Ovary (tissue), 9 donors: ENCODE results near the gene ELFN1. TPM values are rescaled to one million over a fixed set of nuclear protein-coding genes. Genes with fewer than 3 reads are reported as not detected.

Experiments used
- DNase-seq, 5 donors: peaks; one replicate each; pipeline ENCODE4 v3.0.0-alpha.2; 2019 to 2020
- H3K27ac ChIP-seq, 2 donors: fragments of 200-600 bp; one replicate each; pipeline versions ENCODE4 v1.5.1 to v1.8.0; 2019 to 2022
- H3K27me3 ChIP-seq: fragments of 200-600 bp; one replicate; pipeline ENCODE4 v1.8.0; 2022
- H3K36me3 ChIP-seq: fragments of 200-600 bp; sonication (generic); one replicate; pipeline ENCODE4 v1.5.1; 2019
- H3K4me1 ChIP-seq: one replicate; pipeline ENCODE4 v1.8.1; 2013; ENCODE audit warnings: mild to moderate bottlenecking, moderate library complexity; ENCODE audit not compliant: insufficient read depth
- H3K4me3 ChIP-seq: fragments of 200-600 bp; sonication (generic); one replicate; pipeline ENCODE4 v1.5.1; 2017
- H3K9me3 ChIP-seq, 2 donors: fragments of 200-600 bp in 1 of 2; sonication (generic) in 1 of 2; one replicate each; pipeline versions ENCODE4 v1.5.1 to v1.8.1; 2013 to 2019; ENCODE audit warnings: mild to moderate bottlenecking in 1 of 2, moderate library complexity in 1 of 2
- CTCF ChIP-seq, 3 donors: fragments of 450-650 bp in 2 of 3; fragments of 200-600 bp in 1 of 3; IDR thresholded peaks; one replicate each; pipeline versions ENCODE4 v1.5.1 to v1.8.0; 2016 to 2022; ENCODE audit warnings: antibody characterized with exemption in 3 of 3, mild to moderate bottlenecking in 1 of 3
- EP300 ChIP-seq: sonication (generic); formaldehyde crosslinking; IDR thresholded peaks from one replicate; pipeline ENCODE4 v1.6.1; 2017; ENCODE audit warnings: antibody characterized with exemption
- POLR2A ChIP-seq: fragments of 450-650 bp; IDR thresholded peaks from one replicate; pipeline ENCODE4 v1.6.1; 2017; ENCODE audit warnings: antibody characterized with exemption, mild to moderate bottlenecking, moderate library complexity
- WGBS, 3 donors: extraction: QIAGEN DNeasy Blood & Tissue Kit in 1 of 3; methylation state at CpG; one replicate each; pipeline versions ENCODE4 v1.1.5 to v1.1.7; 2013 to 2017; 5-methylcytosine and 5-hydroxymethylcytosine counted together
- intact Hi-C, 4 donors: fragments of 100-400 bp; cut with DNase I; formaldehyde crosslinking; loops; one replicate each; pipeline versions ENCODE4 v1.11.0 to v1.15.1; 2022 to 2023
- polyA plus RNA-seq, 2 donors: library from polyadenylated mRNA; stranded (reverse); fragments of 200-250 nt in 1 of 2; fragments of 350-450 nt in 1 of 2; fragmentation: Illumina TruSeq in 1 of 2; extraction: RNeasy Lipid Tissue Mini Kit (QIAGEN cat#74804) in 1 of 2; gene quantifications; one replicate each; pipeline ENCODE4 v1.2.3, GENCODE V29; 2013 to 2014
- total RNA-seq, 7 donors: library from RNA; depleted of rRNA in 2 of 7; stranded (reverse); fragments of >200 nt in 2 of 7; fragmentation: NEBNext Ultra II Directional in 3 of 7; extraction: Animal tissue kit (Norgen Biotek cat#: 25700) in 3 of 7; gene quantifications; one replicate each; pipeline versions ENCODE4 v1.1.0 to v1.2.4, GENCODE V29; 2016 to 2023
- donor health status: DM: no; HTN: no; CAD: no; lungs with moderate emphysema.
- donor health status: DM: no; HTN: no; CAD: no.
- donor health status: Bipolar disorder and iron deficiency.
- donor health status: DM: yes; HTN: yes; CAD: no.
- donor health status: DM: no; HTN: no; CAD: no.
- donor health status: DM: yes; HTN: yes; CAD: no.

ELFN1 gene
- total and polyA plus RNA-seq, 9 donors, result 0.05 to 1.5 (median 0.60) TPM

DNA sequence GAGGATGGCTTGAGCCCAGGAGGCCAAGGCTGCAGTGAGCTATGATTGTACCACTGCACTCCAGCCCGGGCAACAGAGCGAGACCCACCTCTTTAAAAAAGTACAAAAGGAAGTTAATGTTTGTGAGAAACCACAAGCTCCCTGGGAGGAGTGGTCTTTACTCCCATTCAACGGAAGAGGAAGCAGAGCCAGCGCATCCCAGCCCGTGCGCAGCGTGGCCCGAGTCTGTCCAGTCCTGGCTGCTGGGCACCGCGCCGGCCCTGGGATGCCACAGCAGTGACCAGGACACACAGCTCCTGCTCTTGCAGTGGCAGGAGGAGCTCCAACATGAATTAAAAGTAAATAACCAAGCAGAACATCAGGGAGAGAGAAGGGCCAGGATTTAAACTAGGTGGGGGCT lies 68.4 kb downstream of the ELFN1 start:
- no peaks in the 10 kb centered on the region for H3K36me3 ChIP-seq
- WGBS, 3 donors, result 76 to 85% (median 77%) methylated on average over 11 of the region's 11 CpGs
- DNase-seq, result no peak
- TF ChIP-seq CTCF (IDR thresholded peaks at IDR 0.05) (no peak), EP300 (no peak), POLR2A (no peak)
- no peaks in the 10 kb centered on the region for H3K9me3 ChIP-seq
- H3K27ac ChIP-seq, result no peak overlapping the region
- intact Hi-C loops, result loop anchor here in 1 of 4 donors (5.0 kb wide), 1 partner anchor 994 kb away; no protein-coding TSS in a partner anchor
- no peaks in the 10 kb centered on the region for H3K4me1 ChIP-seq
- no peak overlapping the region for H3K4me3 ChIP-seq
- no peaks in the 10 kb centered on the region for H3K27me3 ChIP-seq

DNA sequence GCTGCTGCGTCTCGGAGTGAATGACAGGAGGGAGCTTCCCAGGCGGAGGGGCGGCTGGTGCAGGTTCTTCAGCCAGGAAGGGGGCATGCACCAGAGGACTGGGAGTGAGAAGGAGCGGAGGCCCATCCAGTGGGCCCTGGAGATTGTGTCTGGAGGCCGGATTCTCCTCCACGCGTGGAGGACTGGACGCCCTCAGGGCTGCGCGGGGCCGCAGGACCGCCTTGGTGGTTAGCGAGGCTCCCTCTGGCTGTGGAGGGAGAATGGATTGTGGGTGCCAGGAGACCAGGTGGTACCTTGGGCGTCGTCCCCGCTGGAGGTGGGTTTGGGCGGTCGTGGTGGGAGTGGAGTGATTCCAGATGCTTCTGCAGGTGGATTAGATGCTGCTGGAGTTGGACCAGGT lies 68.9 kb downstream of the ELFN1 start:
- WGBS, 3 donors, result 75 to 80% (median 79%) methylated on average over 19 of the region's 19 CpGs
- H3K27me3 ChIP-seq, result no peaks in the 10 kb centered on the region

GRCh38 chr7:1739593-1739992 lies 69.5 kb downstream of the ELFN1 start:
- Histone ChIP-seq H3K27me3 (no peaks in the 10 kb centered on the region), H3K36me3 (no peaks in the 10 kb centered on the region), H3K4me3 (no peak overlapping the region), H3K4me1 (no peaks in the 10 kb centered on the region), H3K9me3 (no peaks in the 10 kb centered on the region), H3K27ac (no peak overlapping the region)
- DNase-seq, result no peak
- WGBS, 3 donors, result 72 to 77% (median 73%) methylated on average over 14 of the region's 14 CpGs
- TF ChIP-seq POLR2A, result no peak
- no peak for TF ChIP-seq CTCF (IDR thresholded peaks at IDR 0.05)
- TF ChIP-seq EP300, result no peak
- intact Hi-C loops, result loop anchor here in 1 of 4 donors (5.0 kb wide), 1 partner anchor 993 kb away; no protein-coding TSS in a partner anchor

More for the DNA sequence above, 68.9 kb downstream of the ELFN1 start:
- Histone ChIP-seq H3K4me1 (no peaks in the 10 kb centered on the region), H3K9me3 (no peaks in the 10 kb centered on the region), H3K4me3 (no peak overlapping the region), H3K36me3 (no peaks in the 10 kb centered on the region), H3K27ac (no peak overlapping the region)
- no peak for TF ChIP-seq EP300
- no peak for TF ChIP-seq POLR2A
- intact Hi-C loops, result loop anchor here in 1 of 4 donors (5.0 kb wide), 1 partner anchor 993 kb away; no protein-coding TSS in a partner anchor
- DNase-seq, result no peak

GRCh38 chr7:1740214-1740613 lies 70.1 kb downstream of the ELFN1 start:
- no peak for DNase-seq
- Histone ChIP-seq H3K9me3 (no peaks in the 10 kb centered on the region), H3K27ac (no peak overlapping the region), H3K4me3 (no peak overlapping the region), H3K36me3 (no peaks in the 10 kb centered on the region), H3K27me3 (no peaks in the 10 kb centered on the region), H3K4me1 (no peaks in the 10 kb centered on the region)
- intact Hi-C loops, result no loop called here
- TF ChIP-seq EP300 (no peak), CTCF (IDR thresholded peaks at IDR 0.05) (no peak), POLR2A (no peak)
- WGBS, 3 donors, result 92 to 93% (median 93%) methylated on average over 16 to 17 of the region's 17 CpGs

DNA sequence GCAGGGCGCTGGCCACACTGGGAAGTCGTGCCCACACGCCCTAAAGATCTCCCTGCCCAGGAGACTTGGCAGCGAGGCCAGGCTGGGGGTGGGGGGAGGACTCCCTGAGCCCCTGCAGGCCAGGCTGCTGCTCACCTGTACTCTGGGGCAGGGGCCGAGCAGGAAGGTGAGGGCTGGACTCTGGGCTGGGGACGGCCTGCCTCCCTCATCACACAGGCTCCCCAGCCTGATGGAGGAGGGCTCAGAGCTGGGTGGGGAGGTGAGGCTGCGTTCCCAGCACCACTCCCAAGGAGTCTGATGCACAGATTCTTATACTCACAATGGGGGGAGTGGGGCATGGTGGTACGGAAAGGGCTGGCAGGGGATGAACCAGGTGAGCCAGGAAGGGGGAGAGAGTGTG lies 71.2 kb downstream of the ELFN1 start:
- DNase-seq, result no peak
- Histone ChIP-seq H3K27ac (no peak overlapping the region), H3K4me3 (no peak overlapping the region), H3K27me3 (no peaks in the 10 kb centered on the region), H3K9me3 (no peaks in the 10 kb centered on the region), H3K36me3 (no peaks in the 10 kb centered on the region), H3K4me1 (no peaks in the 10 kb centered on the region)
- 79 to 92% (median 82%) methylated on average over 8 of the region's 8 CpGs for WGBS, 3 donors
- TF ChIP-seq EP300 (no peak), POLR2A (no peak), CTCF (IDR thresholded peaks at IDR 0.05) (no peak)
- intact Hi-C loops, result no loop called here
